DND-41 (cell line): ENCODE results near the gene SOX3.

ENCODE experiments used
- EZH2 ChIP-seq: IDR thresholded peaks from 3 replicates; pipeline ENCODE4 v1.6.1; 2012; ENCODE audit warnings: borderline replicate concordance, low read depth, mild to moderate bottlenecking, moderate library complexity, low read length, inconsistent platforms; ENCODE audit not compliant: severe bottlenecking
- TF ChIP-seq, protein P1 (sequence below): IDR thresholded peaks from 2 replicates; pipeline ENCODE4 v1.5.1; 2012; ENCODE audit warnings: borderline replicate concordance, low read length, moderate library complexity, mild to moderate bottlenecking; ENCODE audit not compliant: poor library complexity, severe bottlenecking; ENCODE audit errors: extremely low read depth

DNA sequence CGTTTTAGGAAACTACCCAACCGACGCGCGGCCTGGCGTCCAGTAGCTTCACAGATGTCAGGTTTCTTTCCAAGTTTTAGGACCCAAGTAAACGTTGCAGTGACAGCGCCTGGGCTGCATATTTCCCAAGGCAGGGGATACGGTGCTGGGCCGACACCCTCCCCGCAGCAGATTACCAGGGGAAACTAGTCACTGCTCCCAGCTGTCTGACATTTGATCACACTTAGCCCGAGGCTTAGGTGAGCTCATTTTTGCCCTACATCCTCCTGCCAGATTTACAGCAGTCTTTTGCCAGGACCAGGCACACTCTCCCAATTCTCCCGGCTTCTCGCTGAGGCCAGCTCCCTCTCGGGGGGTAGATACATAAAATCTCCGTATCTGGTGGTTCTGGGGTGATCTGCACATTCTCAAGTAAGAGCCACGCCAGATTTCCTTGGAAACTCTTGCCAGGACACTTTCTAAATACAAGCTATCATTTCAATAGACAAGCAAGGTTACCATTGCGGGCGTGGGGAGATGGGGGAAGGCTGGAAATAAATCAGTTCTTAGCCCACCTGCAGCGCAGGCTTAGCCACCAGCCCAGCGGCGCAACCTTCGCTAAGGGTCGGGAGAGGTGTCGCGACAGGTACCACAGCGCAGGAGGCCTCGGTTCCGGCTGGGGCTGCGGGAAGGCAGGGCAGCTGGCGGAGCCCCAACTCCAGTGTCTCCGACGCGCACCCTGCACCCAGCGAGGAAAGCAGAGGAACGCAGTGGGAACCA, 2.5 kb upstream of the SOX3 start:
- TF ChIP-seq, protein P1, sequence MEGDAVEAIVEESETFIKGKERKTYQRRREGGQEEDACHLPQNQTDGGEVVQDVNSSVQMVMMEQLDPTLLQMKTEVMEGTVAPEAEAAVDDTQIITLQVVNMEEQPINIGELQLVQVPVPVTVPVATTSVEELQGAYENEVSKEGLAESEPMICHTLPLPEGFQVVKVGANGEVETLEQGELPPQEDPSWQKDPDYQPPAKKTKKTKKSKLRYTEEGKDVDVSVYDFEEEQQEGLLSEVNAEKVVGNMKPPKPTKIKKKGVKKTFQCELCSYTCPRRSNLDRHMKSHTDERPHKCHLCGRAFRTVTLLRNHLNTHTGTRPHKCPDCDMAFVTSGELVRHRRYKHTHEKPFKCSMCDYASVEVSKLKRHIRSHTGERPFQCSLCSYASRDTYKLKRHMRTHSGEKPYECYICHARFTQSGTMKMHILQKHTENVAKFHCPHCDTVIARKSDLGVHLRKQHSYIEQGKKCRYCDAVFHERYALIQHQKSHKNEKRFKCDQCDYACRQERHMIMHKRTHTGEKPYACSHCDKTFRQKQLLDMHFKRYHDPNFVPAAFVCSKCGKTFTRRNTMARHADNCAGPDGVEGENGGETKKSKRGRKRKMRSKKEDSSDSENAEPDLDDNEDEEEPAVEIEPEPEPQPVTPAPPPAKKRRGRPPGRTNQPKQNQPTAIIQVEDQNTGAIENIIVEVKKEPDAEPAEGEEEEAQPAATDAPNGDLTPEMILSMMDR, result no peak
- no peak for TF ChIP-seq EZH2
